IMR-90 (cell line): ENCODE measurements around the gene ACOT4. TPM values are rescaled to one million over a fixed set of nuclear protein-coding genes. Genes with fewer than 3 reads are reported as not detected.
A peak's percentile ranks its signal among the peaks of the same experiment; 100 is the strongest.

Source experiments
- ATAC-seq: fragments of 200-7000 bp; cut with Tn5 transposase; 2 replicates; pipeline ENCODE4 v1.9.1; 2020; ENCODE audit warnings: low read depth, mild to moderate bottlenecking, moderate library complexity
- BruUV-seq: library from RNA; stranded (reverse); fragments of 400-500 nt; replicated peaks from 2 replicates; lab custom pipeline; 2021; lab: Mats Ljungman, UMichigan
- CTCF ChIA-PET: fragments of 300-600 bp; formaldehyde crosslinking; extraction: SDS; loops from one replicate; lab custom pipeline; 2021; ENCODE audit warnings: antibody characterized with exemption; lab: Yijun Ruan, JAX
- POLR2A ChIA-PET: fragments of 300-600 bp; sonication (Branson Sonifier 250); formaldehyde crosslinking; loops from one replicate; lab custom pipeline; 2022; ENCODE audit warnings: antibody characterized with exemption; ENCODE audit not compliant: unreplicated experiment; lab: Charles Lee
- DNase-seq: peaks from one replicate; pipeline ENCODE4 v3.0.0; 2013
- H2AFZ ChIP-seq: replicated peaks from 2 replicates; pipeline ENCODE3; 2013; ENCODE audit warnings: low read length, mild to moderate bottlenecking; ENCODE audit not compliant: poor library complexity
- H2AK5ac ChIP-seq: 2 replicates; pipeline ENCODE4 v1.6.1; 2013; ENCODE audit warnings: low read depth, low read length, inconsistent platforms
- H2AK9ac ChIP-seq: replicated peaks from 2 replicates; pipeline ENCODE3; 2013; ENCODE audit warnings: mild to moderate bottlenecking, low read depth, low read length, moderate library complexity; ENCODE audit not compliant: poor library complexity
- H2BK120ac ChIP-seq: 2 replicates; pipeline ENCODE4 v1.6.1; 2013; ENCODE audit warnings: low read depth, low read length, inconsistent platforms
- H2BK15ac ChIP-seq: 3 replicates; pipeline ENCODE4 v1.6.1; 2013; ENCODE audit warnings: low read depth, low read length, inconsistent platforms
- H2BK20ac ChIP-seq: 2 replicates; pipeline ENCODE4 v1.6.1; 2013; ENCODE audit warnings: low read depth, mild to moderate bottlenecking, inconsistent platforms, low read length, moderate library complexity
- H2BK5ac ChIP-seq: 2 replicates; pipeline ENCODE4 v1.6.1; 2013; ENCODE audit warnings: mild to moderate bottlenecking, low read depth, low read length, inconsistent platforms; ENCODE audit not compliant: poor library complexity, severe bottlenecking
- H3K14ac ChIP-seq: replicated peaks from 2 replicates; pipeline ENCODE4 v1.6.1; 2013; ENCODE audit warnings: low read depth, low read length, inconsistent platforms
- H3K18ac ChIP-seq: 2 replicates; pipeline ENCODE4 v1.6.1; 2013; ENCODE audit warnings: low read depth, low read length, control low read depth
- H3K23ac ChIP-seq: 2 replicates; pipeline ENCODE4 v1.6.1; 2013; ENCODE audit warnings: low read depth, low read length, inconsistent platforms
- H3K27ac ChIP-seq: 2 replicates; pipeline ENCODE4 v1.5.1; 2013; ENCODE audit warnings: mild to moderate bottlenecking, control low read depth, low read length; ENCODE audit not compliant: insufficient read depth
- H3K27me3 ChIP-seq: 2 replicates; pipeline ENCODE4 v1.6.1; 2013; ENCODE audit warnings: low read length; ENCODE audit not compliant: control insufficient read depth, insufficient read depth
- H3K36me3 ChIP-seq: 2 replicates; pipeline ENCODE4 v1.6.1; 2013; ENCODE audit warnings: low read length, mixed read lengths; ENCODE audit not compliant: control insufficient read depth, insufficient read depth
- H3K4ac ChIP-seq: 2 replicates; pipeline ENCODE4 v1.6.1; 2013; ENCODE audit warnings: low read depth, low read length, inconsistent platforms
- H3K4me1 ChIP-seq: 2 replicates; pipeline ENCODE4 v1.6.1; 2013; ENCODE audit warnings: low read length, mixed read lengths; ENCODE audit not compliant: control insufficient read depth, insufficient read depth
- H3K4me2 ChIP-seq: 2 replicates; pipeline ENCODE4 v1.6.1; 2013; ENCODE audit warnings: low read depth, mild to moderate bottlenecking, control low read depth, low read length, moderate library complexity
- H3K4me3 ChIP-seq: 2 replicates; pipeline ENCODE4 v1.5.1; 2013; ENCODE audit warnings: low read depth, mild to moderate bottlenecking, control low read depth, low read length, moderate library complexity; ENCODE audit not compliant: insufficient read depth
- H3K56ac ChIP-seq: 2 replicates; pipeline ENCODE4 v1.6.1; 2013; ENCODE audit warnings: low read length, inconsistent platforms; ENCODE audit not compliant: insufficient read depth; ENCODE audit errors: extremely low read depth
- H3K79me1 ChIP-seq, 2 experiments: 2 replicates each; pipeline ENCODE4 v1.6.1; 2013; ENCODE audit warnings: low read length in 2 of 2, inconsistent platforms in 1 of 2, low read depth in 1 of 2
- H3K9ac ChIP-seq: 2 replicates; pipeline ENCODE4 v1.6.1; 2013; ENCODE audit warnings: low read depth, low read length, control low read depth
- H3K9me1 ChIP-seq: 2 replicates; pipeline ENCODE4 v1.6.1; 2013; ENCODE audit warnings: low read length, inconsistent platforms; ENCODE audit not compliant: insufficient read depth
- H3K9me3 ChIP-seq: 2 replicates; pipeline ENCODE4 v1.6.1; 2013; ENCODE audit warnings: low read length; ENCODE audit not compliant: control insufficient read depth, insufficient read depth
- H4K20me1 ChIP-seq: 2 replicates; pipeline ENCODE4 v1.6.1; 2013; ENCODE audit warnings: low read length, inconsistent platforms; ENCODE audit not compliant: insufficient read depth
- H4K5ac ChIP-seq: 2 replicates; pipeline ENCODE4 v1.6.1; 2013; ENCODE audit warnings: mild to moderate bottlenecking, low read depth, low read length, control low read depth
- H4K8ac ChIP-seq, 2 experiments: 2 replicates each; pipeline ENCODE4 v1.6.1; 2013; ENCODE audit warnings: low read depth in 2 of 2, low read length in 2 of 2, control low read depth in 1 of 2, inconsistent platforms in 1 of 2
- H4K91ac ChIP-seq: 2 replicates; pipeline ENCODE4 v1.6.1; 2013; ENCODE audit warnings: low read depth, low read length, inconsistent platforms; ENCODE audit not compliant: insufficient read depth
- BHLHE40 ChIP-seq: fragments of 150-350 bp; IDR thresholded peaks from 2 replicates; pipeline ENCODE4 v1.6.1; 2016; ENCODE audit warnings: mild to moderate bottlenecking, low read depth, low read length
- CEBPB ChIP-seq: IDR thresholded peaks from 2 replicates; pipeline ENCODE4 v1.6.1; 2012; ENCODE audit warnings: low read depth, low read length, improper control_type of control experiment
- MAFK ChIP-seq: IDR thresholded peaks from 2 replicates; pipeline ENCODE4 v1.6.1; 2012; ENCODE audit warnings: low read depth, low read length, improper control_type of control experiment
- MAZ ChIP-seq: IDR thresholded peaks from 2 replicates; pipeline ENCODE4 v1.6.1; 2012; ENCODE audit warnings: low read depth, mild to moderate bottlenecking, low read length, improper control_type of control experiment, moderate library complexity, borderline replicate concordance
- WGBS, 2 experiments: methylation state at CpG; one replicate each; pipeline versions ENCODE4 v1.1.5 to v1.1.7; 2013; ENCODE audit warnings: missing lambda C conversion rate in 2 of 2; ENCODE audit not compliant: insufficient read length in 1 of 2; ENCODE audit errors: extremely low coverage in 2 of 2; 5-methylcytosine and 5-hydroxymethylcytosine counted together
- dilution Hi-C: fragments of 300-500 bp; cut with HindIII; formaldehyde crosslinking; loops from one replicate; pipeline ENCODE4 v1.14.3; 2018; ENCODE audit warnings: low sequenced_read_pairs; ENCODE audit not compliant: unreplicated experiment
- in situ Hi-C: fragments of 300-500 bp; cut with MboI; formaldehyde crosslinking; loops from 3 replicates; pipeline ENCODE4 v1.14.3; 2019; ENCODE audit warnings: low sequenced_read_pairs, inconsistent platforms, mixed read lengths
- intact Hi-C: fragments of 100-400 bp; cut with micrococcal nuclease; formaldehyde crosslinking; loops from 2 replicates; pipeline ENCODE4 v1.10.0; 2022
- polyA plus RNA-seq, 3 experiments: library from polyadenylated mRNA; depleted of rRNA; stranded (reverse); fragments of >200 nt; gene quantifications; 2 replicates each; pipeline ENCODE4 v1.2.3, GENCODE V29; 2012; ENCODE audit warnings: low replicate concordance in 1 of 3
- total RNA-seq: library from RNA; depleted of rRNA; stranded (reverse); fragments of >200 nt; gene quantifications from 2 replicates; pipeline ENCODE4 v1.2.3, GENCODE V29; 2012

ACOT4 gene
- total and polyA plus RNA-seq, 2 of the 4 experiments (the other 2 are of a cell fraction) = 0.22 to 0.54 TPM

DNA sequence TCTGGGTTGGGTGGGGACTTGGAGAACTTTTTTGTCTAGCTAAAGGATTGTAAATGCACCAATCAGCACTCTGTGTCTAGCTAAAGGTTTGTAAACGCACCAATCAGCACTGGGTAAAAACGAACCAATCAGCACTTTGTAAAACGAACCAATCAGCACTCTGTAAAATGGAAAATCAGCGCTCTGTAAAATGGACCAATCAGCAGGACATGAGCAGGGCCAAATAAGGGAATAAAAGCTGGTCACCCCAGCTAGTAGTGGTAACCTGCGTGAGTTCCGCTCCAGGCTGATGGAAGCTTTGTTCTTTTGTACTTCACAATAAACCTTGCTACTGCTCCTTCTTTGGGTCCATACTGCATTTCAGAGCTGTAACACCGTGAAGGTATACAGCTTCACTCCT, 24.3 kb upstream of the ACOT4 start:
- POLR2A ChIA-PET = no interaction called here
- H3K23ac ChIP-seq = no peak overlapping the region
- no peak overlapping the region for H4K5ac ChIP-seq
- H4K8ac ChIP-seq = no peak overlapping the region
- peak overlapping the region; percentile 1; the same call in 1 of the 2 replicates for H3K9ac ChIP-seq
- no peak for TF ChIP-seq BHLHE40
- TF ChIP-seq CEBPB = no peak
- TF ChIP-seq MAFK = peak; percentile 55; the same call in 1 of the 2 replicates
- TF ChIP-seq MAZ = no peak
- H2AK9ac ChIP-seq = no peak overlapping the region
- BruUV-seq = no TSS peak
- H3K4ac ChIP-seq = no peak overlapping the region
- DNase-seq = no peak
- no peak overlapping the region for H3K4me3 ChIP-seq
- intact Hi-C loops (loop anchor here (5.0 kb wide), 1 partner anchor 45 kb away; no protein-coding TSS in a partner anchor), dilution Hi-C loops (no loop called here), in situ Hi-C loops (no loop called here)
- no peaks in the 10 kb centered on the region for H3K27me3 ChIP-seq
- H2AK5ac ChIP-seq = peak overlapping the region; percentile 5
- no peak overlapping the region for H3K56ac ChIP-seq
- H2AFZ ChIP-seq = no peak overlapping the region
- H3K9me1 ChIP-seq = no peaks in the 10 kb centered on the region; the same call in 1 of the 2 replicates
- H2BK5ac ChIP-seq = no peak overlapping the region
- no peaks in the 10 kb centered on the region for H3K36me3 ChIP-seq
- H2BK15ac ChIP-seq = no peak overlapping the region
- CTCF ChIA-PET = interaction anchor here (0.6 to 1.4 kb wide), 2 partner anchors 59 to 113 kb away, joined by 4 to 5 read pairs; no protein-coding TSS in a partner anchor
- H3K9me3 ChIP-seq = no peaks in the 10 kb centered on the region
- H4K20me1 ChIP-seq = peaks cover 4% of the 10 kb centered on the region; the same call in 1 of the 2 replicates
- H3K79me1 ChIP-seq = peaks cover 15 to 29% of the 10 kb centered on the region in 2 experiments
- H3K18ac ChIP-seq = no peak overlapping the region
- no peak overlapping the region for H4K91ac ChIP-seq
- H3K4me2 ChIP-seq = no peak overlapping the region
- H2BK120ac ChIP-seq = no peak overlapping the region
- no peak overlapping the region for H3K14ac ChIP-seq
- peaks cover 9% of the 10 kb centered on the region; the same call in 1 of the 2 replicates for H3K4me1 ChIP-seq
- H2BK20ac ChIP-seq = no peak overlapping the region
- no peak for ATAC-seq
- H3K27ac ChIP-seq = no peak overlapping the region
- 100% methylated on average over 3 of the region's 7 CpGs; no CpG with 5 or more reads in 1 of the 2 experiments for WGBS, 2 experiments
